B cell (primary cell): ENCODE data around the gene ARHGEF17. TPM values are rescaled to one million over a fixed set of nuclear protein-coding genes. Genes with fewer than 3 reads are reported as not detected.

Source experiments
- ATAC-seq: fragments of 200-7000 bp; cut with Tn5 transposase; one replicate; pipeline ENCODE4 v1.10.0; 2021; ENCODE audit warnings: low read depth, mild to moderate bottlenecking, moderate number of reproducible peaks, moderate library complexity
- CTCF ChIA-PET: fragments of 350-600 bp; sonication (Branson Sonifier 250); formaldehyde crosslinking; loops from one replicate; lab custom pipeline; 2021; ENCODE audit warnings: antibody characterized with exemption, inconsistent platforms; lab: Charles Lee
- POLR2A ChIA-PET: fragments of 350-600 bp; sonication (Branson Sonifier 250); formaldehyde crosslinking; loops from one replicate; lab custom pipeline; 2021; ENCODE audit warnings: antibody characterized with exemption; lab: Charles Lee
- DNase-seq: peaks from one replicate; pipeline ENCODE4 v3.0.0; 2013
- H2AFZ ChIP-seq: 2 replicates; pipeline ENCODE4 v1.6.1; 2012; ENCODE audit warnings: mild to moderate bottlenecking, low read depth, low read length; ENCODE audit not compliant: insufficient read depth, poor library complexity, severe bottlenecking
- H3K27ac ChIP-seq, 2 donors: 1 replicate in 1 of 2; 2 replicates in 1 of 2; pipeline ENCODE4 v1.5.1; 2012 to 2013; ENCODE audit warnings: low read length in 2 of 2, mild to moderate bottlenecking in 2 of 2, moderate library complexity in 1 of 2
- H3K27me3 ChIP-seq, 4 experiments: fragments of 200-600 bp in 1 of 4; sonication (generic) in 1 of 4; replicated peaks in 1 of 4; 1 replicate in 2 of 4; 2 replicates in 2 of 4; pipeline versions ENCODE4 v1.6.1 to v1.7.0; 2013 to 2016; ENCODE audit warnings: low read length in 3 of 4, mild to moderate bottlenecking in 2 of 4, mixed read lengths in 1 of 4, moderate library complexity in 1 of 4; ENCODE audit not compliant: insufficient read depth in 4 of 4, control insufficient read depth in 3 of 4; ENCODE audit errors: control extremely low read depth in 1 of 4
- H3K36me3 ChIP-seq, 2 experiments: replicated peaks in 1 of 2; 1 replicate in 1 of 2; 2 replicates in 1 of 2; pipeline versions ENCODE4 v1.6.1 to v1.7.1; 2013; ENCODE audit warnings: low read length in 1 of 2; ENCODE audit not compliant: insufficient read depth in 2 of 2, control insufficient read depth in 1 of 2; ENCODE audit errors: control extremely low read depth in 1 of 2, extremely low read depth in 1 of 2
- H3K4me1 ChIP-seq, 2 donors: fragments of 200-600 bp in 1 of 2; sonication (generic) in 1 of 2; 1 replicate in 1 of 2; 2 replicates in 1 of 2; pipeline versions ENCODE4 v1.5.1 to v1.6.1; 2013 to 2017; ENCODE audit warnings: low read length in 2 of 2; ENCODE audit not compliant: control insufficient read depth in 2 of 2, insufficient read depth in 2 of 2
- H3K4me2 ChIP-seq: replicated peaks from 2 replicates; pipeline ENCODE3; 2012; ENCODE audit warnings: mild to moderate bottlenecking, low read depth, low read length; ENCODE audit not compliant: poor library complexity, severe bottlenecking
- H3K4me3 ChIP-seq, 5 experiments: fragments of 200-600 bp in 1 of 5; sonication (generic) in 1 of 5; 1 replicate in 3 of 5; 2 replicates in 2 of 5; pipeline versions ENCODE4 v1.5.1 to v1.7.0; 2011 to 2016; ENCODE audit warnings: low read length in 4 of 5, mild to moderate bottlenecking in 4 of 5, low read depth in 2 of 5, control low read depth in 1 of 5, moderate library complexity in 1 of 5; ENCODE audit not compliant: insufficient read depth in 1 of 5; ENCODE audit errors: control extremely low read depth in 1 of 5, extremely low read depth in 1 of 5
- H3K79me2 ChIP-seq: fragments of 200-600 bp; sonication (generic); one replicate; pipeline ENCODE4 v1.6.0; 2016; ENCODE audit warnings: low read length; ENCODE audit not compliant: control insufficient read depth, insufficient read depth
- H3K9ac ChIP-seq: fragments of 200-600 bp; sonication (generic); 2 replicates; pipeline ENCODE4 v1.6.1; 2017; ENCODE audit warnings: mild to moderate bottlenecking, low read length, moderate library complexity
- H3K9me3 ChIP-seq, 3 donors: one replicate each; pipeline versions ENCODE4 v1.6.1 to v1.7.1; 2013; ENCODE audit warnings: low read length in 2 of 3; ENCODE audit not compliant: control insufficient read depth in 2 of 3, insufficient read depth in 1 of 3; ENCODE audit errors: control extremely low read depth in 1 of 3
- H4K20me1 ChIP-seq: 2 replicates; pipeline ENCODE4 v1.6.0; 2012; ENCODE audit warnings: mild to moderate bottlenecking, low read length; ENCODE audit not compliant: insufficient read depth, control insufficient read depth, poor library complexity, severe bottlenecking
- H3K27ac Mint-ChIP-seq: one replicate; pipeline ENCODE4 v1.8.0; 2021; ENCODE audit warnings: mixed read lengths
- H3K27me3 Mint-ChIP-seq: one replicate; pipeline ENCODE4 v1.8.0; 2021; ENCODE audit warnings: mixed read lengths
- H3K4me1 Mint-ChIP-seq: one replicate; pipeline ENCODE4 v1.8.0; 2021; ENCODE audit warnings: mixed read lengths
- H3K4me3 Mint-ChIP-seq: one replicate; pipeline ENCODE4 v1.8.0; 2021; ENCODE audit warnings: mixed read lengths
- H3K9me3 Mint-ChIP-seq: one replicate; pipeline ENCODE4 v1.8.0; 2022; ENCODE audit warnings: mixed read lengths; ENCODE audit not compliant: insufficient read depth
- EZH2 ChIP-seq: IDR thresholded peaks from 2 replicates; pipeline ENCODE4 v1.6.1; 2012; ENCODE audit warnings: borderline replicate concordance, low read depth, mild to moderate bottlenecking, moderate library complexity, low read length; ENCODE audit not compliant: insufficient read depth, poor library complexity, severe bottlenecking
- WGBS: methylation state at CpG from one replicate; pipeline ENCODE4 v1.1.5; 2013; ENCODE audit warnings: missing lambda C conversion rate; ENCODE audit not compliant: insufficient coverage; 5-methylcytosine and 5-hydroxymethylcytosine counted together
- intact Hi-C: fragments of 100-400 bp; cut with micrococcal nuclease; formaldehyde crosslinking; loops from one replicate; pipeline ENCODE4 v1.10.0; 2022
- polyA plus RNA-seq: library from polyadenylated mRNA; depleted of rRNA; stranded (reverse); fragments of >200 nt; gene quantifications from 2 replicates; pipeline ENCODE4 v1.2.3, GENCODE V29; 2012
- total RNA-seq, 2 donors: library from RNA; stranded (reverse); fragments of 120-200 nt in 1 of 2; gene quantifications; 1 replicate in 1 of 2; 2 replicates in 1 of 2; pipeline versions ENCODE4 v1.2.3 to v1.2.4, GENCODE V29; 2013 to 2022
- TF ChIP-seq, protein P1 (sequence below): fragments of 200-600 bp; IDR thresholded peaks from one replicate; pipeline ENCODE4 v1.8.0; 2022; ENCODE audit warnings: antibody characterized with exemption, mild to moderate bottlenecking

Gene ARHGEF17
- total and polyA plus RNA-seq, 2 donors (not counting 1 experiment from before 2014, with no cell fraction given): 0.05 TPM; not detected in 1

DNA sequence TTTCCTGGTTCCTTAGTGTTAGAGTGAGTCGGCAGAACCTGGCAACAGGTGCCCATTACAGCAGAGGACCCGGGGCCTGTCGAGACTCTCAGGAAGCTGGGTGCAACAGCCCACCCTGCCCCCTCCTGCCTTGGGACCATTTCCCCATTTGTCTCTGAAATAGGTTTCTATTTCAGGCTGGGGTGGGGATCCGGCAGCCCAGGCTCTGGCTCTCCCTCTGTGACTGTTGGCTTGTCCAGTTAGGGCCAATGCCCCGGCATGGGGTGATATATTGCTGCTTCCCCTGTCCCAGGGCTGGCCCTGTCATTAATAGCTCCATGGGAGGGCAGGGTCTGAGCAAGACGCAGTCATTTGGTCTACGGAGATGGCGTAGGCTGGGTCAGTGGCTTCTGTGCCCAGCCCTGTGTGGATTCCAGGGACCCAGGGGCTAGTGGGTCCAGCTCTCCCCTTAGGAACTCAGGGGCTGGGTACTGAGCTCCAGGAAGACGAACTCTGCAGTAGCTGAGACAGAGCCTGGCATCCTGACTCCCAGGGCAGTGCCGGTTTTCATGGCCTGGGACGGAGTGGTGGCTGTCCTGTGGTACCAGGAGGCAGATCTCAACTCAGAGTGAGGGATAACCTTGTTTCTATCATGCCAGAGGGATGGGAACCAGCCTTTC lies 33.2 kb upstream of the ARHGEF17 start:
- Histone ChIP-seq H3K27me3 (no peaks in the 10 kb centered on the region), H3K4me2 (no peak overlapping the region), H3K27ac (no peak overlapping the region), H3K79me2 (no peaks in the 10 kb centered on the region), H4K20me1 (no peaks in the 10 kb centered on the region), H3K9ac (no peak overlapping the region), H3K4me3 (no peak overlapping the region), H3K36me3 (no peaks in the 10 kb centered on the region), H3K9me3 (no peaks in the 10 kb centered on the region), H3K4me1 (peaks cover 0 to 8% of the 10 kb centered on the region in 2 donors), H2AFZ (no peak overlapping the region)
- Mint-ChIP-seq H3K4me1 (peaks cover 14% of the 10 kb centered on the region), H3K27ac (no peak overlapping the region), H3K27me3 (no peaks in the 10 kb centered on the region), H3K4me3 (no peak overlapping the region), H3K9me3 (no peaks in the 10 kb centered on the region)
- no peak for DNase-seq
- WGBS: 55% methylated on average over 11 of the region's 11 CpGs
- POLR2A ChIA-PET: no interaction called here
- ATAC-seq: no peak
- TF ChIP-seq, protein P1, sequence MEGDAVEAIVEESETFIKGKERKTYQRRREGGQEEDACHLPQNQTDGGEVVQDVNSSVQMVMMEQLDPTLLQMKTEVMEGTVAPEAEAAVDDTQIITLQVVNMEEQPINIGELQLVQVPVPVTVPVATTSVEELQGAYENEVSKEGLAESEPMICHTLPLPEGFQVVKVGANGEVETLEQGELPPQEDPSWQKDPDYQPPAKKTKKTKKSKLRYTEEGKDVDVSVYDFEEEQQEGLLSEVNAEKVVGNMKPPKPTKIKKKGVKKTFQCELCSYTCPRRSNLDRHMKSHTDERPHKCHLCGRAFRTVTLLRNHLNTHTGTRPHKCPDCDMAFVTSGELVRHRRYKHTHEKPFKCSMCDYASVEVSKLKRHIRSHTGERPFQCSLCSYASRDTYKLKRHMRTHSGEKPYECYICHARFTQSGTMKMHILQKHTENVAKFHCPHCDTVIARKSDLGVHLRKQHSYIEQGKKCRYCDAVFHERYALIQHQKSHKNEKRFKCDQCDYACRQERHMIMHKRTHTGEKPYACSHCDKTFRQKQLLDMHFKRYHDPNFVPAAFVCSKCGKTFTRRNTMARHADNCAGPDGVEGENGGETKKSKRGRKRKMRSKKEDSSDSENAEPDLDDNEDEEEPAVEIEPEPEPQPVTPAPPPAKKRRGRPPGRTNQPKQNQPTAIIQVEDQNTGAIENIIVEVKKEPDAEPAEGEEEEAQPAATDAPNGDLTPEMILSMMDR: no peak
- TF ChIP-seq EZH2: no peak
- CTCF ChIA-PET: interaction anchor here (1.2 to 2.9 kb wide), 2 partner anchors 9 to 15 kb away, joined by 3 to 18 read pairs; no protein-coding TSS in a partner anchor
- intact Hi-C loops: no loop called here

DNA sequence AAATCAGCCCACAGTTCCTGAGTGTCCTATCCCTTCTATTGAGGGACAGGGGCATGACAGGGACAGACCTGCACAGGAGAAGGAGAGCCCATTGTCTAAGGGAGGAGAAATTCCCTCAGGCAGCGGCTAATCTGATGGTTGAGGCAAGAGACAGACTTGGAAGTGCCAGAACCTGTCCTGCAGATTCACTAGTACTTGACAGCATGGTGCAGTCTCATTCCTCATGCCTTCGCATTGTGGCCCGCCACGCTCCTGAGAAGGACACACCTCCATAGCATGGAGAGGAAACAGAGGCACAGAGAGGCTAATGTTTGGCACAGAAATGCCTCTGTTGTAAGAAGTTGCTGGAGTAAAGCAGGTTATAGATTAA lies 32.7 kb upstream of the ARHGEF17 start:
- H3K27ac Mint-ChIP-seq: no peak overlapping the region
- no peak for TF ChIP-seq EZH2
- TF ChIP-seq, protein P1: no peak
- Histone ChIP-seq H3K4me1 (peaks cover 0 to 8% of the 10 kb centered on the region in 2 donors), H3K9ac (no peak overlapping the region), H3K27ac (no peak overlapping the region), H3K4me2 (no peak overlapping the region), H3K9me3 (no peaks in the 10 kb centered on the region), H3K27me3 (no peaks in the 10 kb centered on the region), H2AFZ (no peak overlapping the region), H3K79me2 (no peaks in the 10 kb centered on the region), H3K4me3 (no peak overlapping the region), H4K20me1 (no peaks in the 10 kb centered on the region), H3K36me3 (no peaks in the 10 kb centered on the region)
- H3K4me3 Mint-ChIP-seq: no peak overlapping the region
- peaks cover 11% of the 10 kb centered on the region for H3K4me1 Mint-ChIP-seq
- CTCF ChIA-PET: interaction anchor here (1.2 to 2.9 kb wide), 2 partner anchors 9 to 15 kb away, joined by 3 to 18 read pairs; no protein-coding TSS in a partner anchor
- no peak for ATAC-seq
- no peak for DNase-seq
- WGBS: 100% methylated on average over 3 of the region's 4 CpGs
- H3K9me3 Mint-ChIP-seq: no peaks in the 10 kb centered on the region
- POLR2A ChIA-PET: no interaction called here
- intact Hi-C loops: no loop called here
- no peaks in the 10 kb centered on the region for H3K27me3 Mint-ChIP-seq
